Measurements from ENCODE around the gene MED25.

Gene MED25

DNA sequence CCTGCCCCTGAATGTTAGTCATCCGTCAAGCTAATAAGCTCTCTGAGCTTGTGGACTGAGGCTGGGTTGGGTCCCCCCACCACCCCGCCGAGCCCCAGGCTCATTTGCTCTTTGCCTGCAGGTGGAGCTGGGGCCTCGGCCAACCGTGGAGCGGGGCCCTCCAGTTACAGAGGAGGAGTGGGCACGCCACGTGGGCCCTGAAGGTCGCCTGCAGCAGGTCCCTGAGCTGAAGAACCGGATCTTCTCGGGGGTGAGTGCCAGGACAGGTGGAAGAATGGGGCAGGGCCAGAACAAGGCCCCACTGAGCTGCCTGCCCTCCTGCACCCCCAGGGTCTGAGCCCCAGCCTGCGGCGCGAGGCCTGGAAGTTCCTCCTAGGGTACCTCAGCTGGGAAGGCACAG is 64.6 kb downstream of the MED25 start:
- Histone ChIP-seq H3K27me3 (ENCODE audit: low read depth) (no peaks in the 10 kb centered on the region), H3K4me1 (peaks cover 5% of the 10 kb centered on the region), H3K9me3 (no peaks in the 10 kb centered on the region), H3K4me3 (no peak overlapping the region), H3K36me3 (replicated peaks) (peaks cover 42% of the 10 kb centered on the region)
- in situ Hi-C loops (cut with MboI; ENCODE audit: low sequenced_read_pairs) = no loop called here
- no peak for DNase-seq (ENCODE audit: low spot score in 2 of 2)

GRCh38 chr19:49883094-49883493 is 65.0 kb downstream of the MED25 start:
- no peaks in the 10 kb centered on the region for H3K27me3 ChIP-seq (ENCODE audit: low read depth)
- H3K9me3 ChIP-seq = no peaks in the 10 kb centered on the region
- DNase-seq (ENCODE audit: low spot score in 2 of 2) = no peak
- H3K4me3 ChIP-seq = no peak overlapping the region
- H3K4me1 ChIP-seq = peaks cover 5% of the 10 kb centered on the region
- in situ Hi-C loops (cut with MboI; ENCODE audit: low sequenced_read_pairs) = no loop called here
- peaks cover 42% of the 10 kb centered on the region for H3K36me3 ChIP-seq (replicated peaks)

GRCh38 chr19:49884109-49884508 is 66.0 kb downstream of the MED25 start:
- no peaks in the 10 kb centered on the region for H3K27me3 ChIP-seq (ENCODE audit: low read depth)
- H3K4me1 ChIP-seq = no peaks in the 10 kb centered on the region
- in situ Hi-C loops (cut with MboI; ENCODE audit: low sequenced_read_pairs) = no loop called here
- DNase-seq (ENCODE audit: low spot score in 2 of 2) = no peak
- H3K4me3 ChIP-seq = no peak overlapping the region
- no peaks in the 10 kb centered on the region for H3K9me3 ChIP-seq
- H3K36me3 ChIP-seq (replicated peaks) = peaks cover 42% of the 10 kb centered on the region

GRCh38 chr19:49884760-49885159 is 66.7 kb downstream of the MED25 start:
- no peak overlapping the region for H3K4me3 ChIP-seq
- no peak for DNase-seq (ENCODE audit: low spot score in 2 of 2)
- H3K36me3 ChIP-seq (replicated peaks) = peaks cover 42% of the 10 kb centered on the region
- no peaks in the 10 kb centered on the region for H3K27me3 ChIP-seq (ENCODE audit: low read depth)
- H3K4me1 ChIP-seq = no peaks in the 10 kb centered on the region
- H3K9me3 ChIP-seq = no peaks in the 10 kb centered on the region
- in situ Hi-C loops (cut with MboI; ENCODE audit: low sequenced_read_pairs) = no loop called here

Data from HAP-1 (cell line).